ENCODE results near the gene TPST2. TPM values are rescaled to one million over a fixed set of nuclear protein-coding genes. Genes with fewer than 3 reads are reported as not detected.
A peak's percentile ranks its signal among the peaks of the same experiment; 100 is the strongest.

Gene TPST2
- total and polyA plus RNA-seq, 5 donors = 27.6 to 55.2 (median 33.8) TPM

DNA sequence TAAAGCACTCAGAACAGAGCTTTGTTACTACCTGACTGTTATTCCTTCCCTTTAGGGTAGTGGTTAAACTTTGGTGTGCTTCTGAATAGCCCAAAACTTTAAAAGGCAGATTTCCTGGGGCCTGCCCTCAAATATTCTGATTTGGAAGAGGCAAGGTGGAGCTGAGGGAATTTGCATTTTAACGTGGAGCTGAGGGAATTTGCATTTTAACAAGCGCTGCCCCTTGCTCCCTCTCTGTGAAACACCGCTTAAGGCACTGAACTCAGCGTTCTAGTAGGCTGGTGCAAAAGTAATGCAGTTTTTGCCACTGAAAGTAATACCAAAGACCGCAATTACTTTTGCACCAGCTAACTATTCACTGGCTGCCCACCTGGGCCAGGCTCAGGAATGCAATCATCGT is 35.0 kb downstream of the TPST2 start:
- no peaks in the 10 kb centered on the region for H3K27me3 ChIP-seq (ENCODE audit: control insufficient read depth, insufficient read depth)
- no peak overlapping the region for H3K4me3 ChIP-seq (ENCODE audit: low read length)
- H3K4me1 ChIP-seq (ENCODE audit: control insufficient read depth, insufficient read depth, low read length) = peaks cover 12% of the 10 kb centered on the region
- H3K27ac ChIP-seq (ENCODE audit: low read length) = no peak overlapping the region
- intact Hi-C loops (cut with DNase I) = no loop called here
- no peaks in the 10 kb centered on the region for H3K9me3 ChIP-seq (ENCODE audit: control insufficient read depth, low read length)
- 79% methylated on average over 6 of the region's 6 CpGs for WGBS
- ATAC-seq (no peak), DNase-seq (no peak)

DNA sequence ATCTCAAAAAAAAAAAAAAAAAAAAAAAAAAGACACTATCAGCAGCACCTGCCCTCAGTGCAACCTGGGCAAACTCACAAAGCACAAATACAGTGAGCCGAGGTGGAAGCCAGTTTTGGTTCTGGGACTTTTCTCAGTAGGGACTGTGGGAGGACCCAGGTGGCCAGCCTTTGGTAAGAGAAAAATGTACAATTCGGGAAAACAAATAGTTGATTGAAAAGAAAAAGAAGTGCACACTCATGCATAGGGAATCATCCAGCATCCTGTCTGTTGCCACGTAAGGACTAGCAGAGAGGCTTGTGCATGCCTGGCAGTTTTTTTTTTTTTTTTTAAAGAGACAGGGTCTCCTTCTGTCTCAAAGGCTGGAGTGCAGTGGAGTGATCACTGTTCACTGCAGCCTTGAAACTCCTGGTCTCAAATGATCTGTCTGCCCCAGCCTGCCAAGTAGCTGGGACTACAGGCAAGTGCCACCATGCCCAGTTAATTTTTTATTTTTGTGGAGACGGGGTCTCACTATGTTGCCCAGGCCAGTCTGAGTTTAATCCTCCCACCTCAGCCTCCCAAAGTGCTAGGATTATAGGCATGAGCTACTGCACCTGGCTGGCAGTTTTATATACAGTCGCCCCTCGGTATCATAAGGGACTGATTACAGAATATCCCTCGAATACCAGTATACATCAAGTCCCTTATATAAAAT is 36.7 kb downstream of the TPST2 start:
- intact Hi-C loops (cut with DNase I) = no loop called here
- no peak overlapping the region for H3K4me3 ChIP-seq (ENCODE audit: low read length)
- no peak overlapping the region for H3K27ac ChIP-seq (ENCODE audit: low read length)
- H3K4me1 ChIP-seq (ENCODE audit: control insufficient read depth, insufficient read depth, low read length) = peaks cover 12% of the 10 kb centered on the region
- H3K9me3 ChIP-seq (ENCODE audit: control insufficient read depth, low read length) = no peaks in the 10 kb centered on the region
- WGBS = 65% methylated on average over 7 of the region's 7 CpGs
- no peak for ATAC-seq
- no peak for DNase-seq
- no peaks in the 10 kb centered on the region for H3K27me3 ChIP-seq (ENCODE audit: control insufficient read depth, insufficient read depth)

DNA sequence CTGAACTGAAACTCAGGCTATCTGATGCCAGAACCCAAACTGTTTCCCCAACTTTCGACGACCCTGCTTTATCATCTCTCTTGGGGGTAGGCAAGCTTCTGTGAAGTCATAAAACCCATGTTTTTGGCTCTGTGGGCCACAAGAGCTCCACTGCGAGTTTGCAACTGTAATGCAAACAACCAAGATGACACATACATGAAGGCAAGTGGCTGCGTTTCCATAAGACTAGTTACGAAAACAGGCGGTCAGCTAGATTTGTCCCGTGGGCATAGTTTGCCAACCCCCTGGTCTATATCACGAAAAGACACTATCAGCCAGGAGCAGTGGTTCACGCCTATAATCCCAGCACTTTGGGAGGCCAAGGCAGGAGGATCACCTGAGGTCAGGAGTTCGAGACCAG is 37.5 kb downstream of the TPST2 start:
- no peak overlapping the region for H3K4me3 ChIP-seq (ENCODE audit: low read length)
- WGBS = 81% methylated on average over 10 of the region's 10 CpGs
- no peak for ATAC-seq
- no peaks in the 10 kb centered on the region for H3K27me3 ChIP-seq (ENCODE audit: control insufficient read depth, insufficient read depth)
- no peaks in the 10 kb centered on the region for H3K9me3 ChIP-seq (ENCODE audit: control insufficient read depth, low read length)
- no peak overlapping the region for H3K27ac ChIP-seq (ENCODE audit: low read length)
- peaks cover 10% of the 10 kb centered on the region for H3K4me1 ChIP-seq (ENCODE audit: control insufficient read depth, insufficient read depth, low read length)
- intact Hi-C loops (cut with DNase I) = no loop called here
- no peak for DNase-seq

DNA sequence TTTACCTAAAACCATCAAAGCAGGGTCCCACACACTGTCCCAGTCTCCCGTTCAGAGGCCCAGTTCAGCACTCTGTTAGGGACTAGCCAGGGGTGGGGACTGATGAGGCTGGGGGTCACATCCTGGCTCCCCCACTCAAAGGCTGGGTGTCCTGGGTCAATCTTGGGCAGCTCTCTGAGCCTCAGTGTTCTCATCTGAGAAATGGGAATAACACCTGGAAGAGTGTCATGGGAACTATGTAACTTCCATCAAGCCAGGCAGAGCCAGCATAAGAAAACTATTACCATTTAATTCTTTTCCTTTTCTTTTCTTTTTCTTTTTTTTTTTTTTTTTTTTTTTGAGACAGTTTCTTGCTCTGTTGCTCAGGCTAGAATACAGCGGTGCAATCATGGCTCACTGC is 38.4 kb downstream of the TPST2 start:
- no peak for DNase-seq
- H3K4me3 ChIP-seq (ENCODE audit: low read length) = no peak overlapping the region
- peaks cover 9% of the 10 kb centered on the region for H3K4me1 ChIP-seq (ENCODE audit: control insufficient read depth, insufficient read depth, low read length)
- intact Hi-C loops (cut with DNase I) = no loop called here
- no peaks in the 10 kb centered on the region for H3K9me3 ChIP-seq (ENCODE audit: control insufficient read depth, low read length)
- H3K27ac ChIP-seq (ENCODE audit: low read length) = no peak overlapping the region
- H3K27me3 ChIP-seq (ENCODE audit: control insufficient read depth, insufficient read depth) = no peaks in the 10 kb centered on the region
- WGBS = 97% methylated on average over 2 of the region's 2 CpGs
- no peak for ATAC-seq

DNA sequence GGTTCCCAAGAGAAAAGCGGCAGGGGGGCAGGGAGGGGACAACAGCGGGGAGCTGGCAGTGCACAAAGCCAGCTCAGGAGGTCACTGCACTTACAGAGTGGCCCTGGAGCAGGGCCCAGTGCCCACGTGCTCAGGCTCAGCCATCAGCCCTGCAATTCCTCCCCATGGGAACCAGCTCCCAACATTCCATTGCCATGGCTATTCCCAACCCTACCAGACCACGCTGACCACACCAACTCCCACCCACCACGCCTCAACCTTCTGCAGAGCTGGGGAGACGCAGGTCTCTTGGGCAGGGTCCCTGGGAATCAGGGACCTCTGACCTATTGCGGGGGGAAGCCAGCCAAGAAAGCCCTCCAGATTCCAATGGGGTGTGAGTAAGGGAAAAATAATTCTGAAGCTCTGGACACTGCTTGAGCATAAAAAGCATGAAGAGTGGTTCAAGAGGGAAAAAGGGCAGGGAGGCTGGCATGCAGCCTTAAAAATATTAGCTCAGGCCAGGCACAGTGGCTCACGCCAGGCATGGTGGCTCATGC is 39.4 kb downstream of the TPST2 start:
- ATAC-seq (peak; percentile 85 to 87), DNase-seq (peak; percentile 60 to 84 (median 83))
- H3K27me3 ChIP-seq (ENCODE audit: control insufficient read depth, insufficient read depth) = no peaks in the 10 kb centered on the region
- H3K27ac ChIP-seq (ENCODE audit: low read length) = peak overlapping the region; percentile 49
- no peaks in the 10 kb centered on the region for H3K9me3 ChIP-seq (ENCODE audit: control insufficient read depth, low read length)
- 39% methylated on average over 8 of the region's 8 CpGs for WGBS
- peaks cover 7% of the 10 kb centered on the region for H3K4me1 ChIP-seq (ENCODE audit: control insufficient read depth, insufficient read depth, low read length)
- H3K4me3 ChIP-seq (ENCODE audit: low read length) = no peak overlapping the region
- intact Hi-C loops (cut with DNase I) = no loop called here

DNA sequence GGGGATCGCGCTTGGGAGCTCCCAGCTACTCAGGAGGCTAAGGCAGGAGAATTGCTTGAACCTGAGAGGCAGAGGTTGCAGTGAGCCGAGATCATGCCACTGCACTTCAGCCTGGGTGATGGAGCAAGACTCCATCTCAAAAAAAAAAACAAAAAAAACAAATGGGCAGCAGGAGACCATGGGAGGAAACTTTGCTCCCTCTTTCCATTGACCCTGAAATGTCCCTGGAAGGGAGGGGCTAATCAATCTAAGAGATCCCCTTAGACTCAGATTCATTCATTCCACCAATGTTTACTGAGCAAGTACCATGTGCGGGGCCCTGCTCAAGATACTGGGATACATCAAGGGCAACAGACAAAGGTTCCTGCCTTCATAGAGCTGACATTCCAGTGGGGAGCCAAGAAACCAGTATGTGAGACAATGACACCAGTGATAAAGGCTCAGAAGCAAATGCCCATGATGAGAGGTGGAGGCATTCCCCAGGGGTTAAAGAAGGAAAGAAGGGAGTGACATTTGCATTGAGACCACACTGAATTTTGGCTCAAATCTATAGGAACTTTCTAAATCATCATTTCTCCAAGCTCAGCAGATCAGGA is 39.9 kb downstream of the TPST2 start:
- peak overlapping the region; percentile 69 for H3K27ac ChIP-seq (ENCODE audit: low read length)
- H3K9me3 ChIP-seq (ENCODE audit: control insufficient read depth, low read length) = no peaks in the 10 kb centered on the region
- no peak overlapping the region for H3K4me3 ChIP-seq (ENCODE audit: low read length)
- WGBS = 84% methylated on average over 4 of the region's 4 CpGs
- intact Hi-C loops (cut with DNase I) = no loop called here
- DNase-seq (no peak), ATAC-seq (peak; percentile 15 to 25)
- no peaks in the 10 kb centered on the region for H3K27me3 ChIP-seq (ENCODE audit: control insufficient read depth, insufficient read depth)
- H3K4me1 ChIP-seq (ENCODE audit: control insufficient read depth, insufficient read depth, low read length) = peaks cover 1% of the 10 kb centered on the region

DNA sequence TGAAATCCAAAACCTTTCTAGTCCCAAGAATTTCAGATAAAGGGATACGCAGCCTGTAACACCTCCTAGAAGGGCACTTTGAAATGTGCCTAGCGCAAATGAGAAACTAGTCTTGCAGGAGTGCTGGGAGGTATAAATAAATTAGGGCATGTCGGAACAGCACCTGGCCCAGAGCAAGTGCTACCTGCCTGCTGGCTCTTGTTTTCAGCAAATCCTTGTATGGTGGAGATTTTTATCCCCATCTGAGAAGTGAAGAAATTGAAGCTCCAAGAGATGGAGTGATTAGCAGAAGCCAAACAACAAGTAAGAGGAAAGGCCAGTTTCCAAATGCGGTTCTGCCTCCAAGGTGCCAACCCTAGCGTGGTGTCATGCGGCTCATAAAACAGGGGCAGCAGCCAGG is 40.9 kb downstream of the TPST2 start:
- WGBS = 70% methylated on average over 6 of the region's 6 CpGs
- intact Hi-C loops (cut with DNase I) = no loop called here
- ATAC-seq = no peak

DNA sequence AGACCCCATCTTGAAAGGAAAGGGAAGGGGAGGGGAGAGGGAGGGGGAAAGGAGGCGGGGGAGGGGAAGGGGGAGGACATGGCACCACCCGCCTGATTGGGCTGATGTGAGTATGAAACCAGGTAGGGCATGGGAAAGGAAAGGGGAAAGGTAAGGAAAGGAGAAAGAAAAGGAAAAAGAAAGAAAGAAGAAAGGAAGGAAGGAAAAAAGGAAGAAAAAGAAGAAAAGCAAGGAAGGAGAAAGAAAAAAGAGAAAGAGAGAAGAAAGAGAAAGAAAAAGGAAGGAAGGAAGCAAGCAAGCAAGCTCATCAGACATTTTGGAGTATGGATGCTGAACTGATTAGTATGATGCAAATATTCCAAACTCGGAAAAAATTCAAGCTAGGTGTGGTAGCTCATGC is 41.6 kb downstream of the TPST2 start:
- DNase-seq (no peak), ATAC-seq (no peak)
- intact Hi-C loops (cut with DNase I) = no loop called here
- Histone ChIP-seq H3K4me1 (ENCODE audit: control insufficient read depth, insufficient read depth, low read length) (peaks cover 4% of the 10 kb centered on the region), H3K27ac (ENCODE audit: low read length) (no peak overlapping the region), H3K9me3 (ENCODE audit: control insufficient read depth, low read length) (no peaks in the 10 kb centered on the region), H3K27me3 (ENCODE audit: control insufficient read depth, insufficient read depth) (no peaks in the 10 kb centered on the region), H3K4me3 (ENCODE audit: low read length) (no peak overlapping the region)
- WGBS = 93% methylated on average over 3 of the region's 3 CpGs

More for the DNA sequence above, 40.9 kb downstream of the TPST2 start:
- Histone ChIP-seq H3K4me3 (ENCODE audit: low read length) (no peak overlapping the region), H3K27me3 (ENCODE audit: control insufficient read depth, insufficient read depth) (no peaks in the 10 kb centered on the region), H3K4me1 (ENCODE audit: control insufficient read depth, insufficient read depth, low read length) (peaks cover 4% of the 10 kb centered on the region), H3K9me3 (ENCODE audit: control insufficient read depth, low read length) (no peaks in the 10 kb centered on the region), H3K27ac (ENCODE audit: low read length) (peak overlapping the region; percentile 35)
- no peak for DNase-seq

DNA sequence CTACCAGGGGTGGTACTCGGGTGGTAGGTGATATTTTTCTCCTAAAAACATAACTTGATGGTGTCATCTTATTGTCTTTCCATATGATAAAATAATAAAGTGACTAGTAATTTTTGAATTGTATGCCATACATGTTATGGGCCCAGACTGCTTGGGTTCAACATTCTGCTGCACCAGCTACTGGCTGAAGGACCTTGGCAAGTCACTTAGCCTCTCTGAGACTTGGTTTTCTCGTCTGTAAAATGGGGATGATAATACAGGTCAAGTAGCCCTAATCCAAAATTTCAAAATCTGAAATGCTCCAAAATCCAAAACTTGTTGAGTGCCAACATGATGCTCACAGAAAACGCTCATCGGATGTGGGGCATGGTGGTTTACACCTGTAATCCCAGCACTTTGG is 42.1 kb downstream of the TPST2 start:
- Histone ChIP-seq H3K4me3 (ENCODE audit: low read length) (no peak overlapping the region), H3K9me3 (ENCODE audit: control insufficient read depth, low read length) (no peaks in the 10 kb centered on the region), H3K27ac (ENCODE audit: low read length) (no peak overlapping the region), H3K4me1 (ENCODE audit: control insufficient read depth, insufficient read depth, low read length) (peaks cover 4% of the 10 kb centered on the region), H3K27me3 (ENCODE audit: control insufficient read depth, insufficient read depth) (no peaks in the 10 kb centered on the region)
- DNase-seq (no peak), ATAC-seq (no peak)
- 96% methylated on average over 4 of the region's 4 CpGs for WGBS
- intact Hi-C loops (cut with DNase I) = no loop called here

DNA sequence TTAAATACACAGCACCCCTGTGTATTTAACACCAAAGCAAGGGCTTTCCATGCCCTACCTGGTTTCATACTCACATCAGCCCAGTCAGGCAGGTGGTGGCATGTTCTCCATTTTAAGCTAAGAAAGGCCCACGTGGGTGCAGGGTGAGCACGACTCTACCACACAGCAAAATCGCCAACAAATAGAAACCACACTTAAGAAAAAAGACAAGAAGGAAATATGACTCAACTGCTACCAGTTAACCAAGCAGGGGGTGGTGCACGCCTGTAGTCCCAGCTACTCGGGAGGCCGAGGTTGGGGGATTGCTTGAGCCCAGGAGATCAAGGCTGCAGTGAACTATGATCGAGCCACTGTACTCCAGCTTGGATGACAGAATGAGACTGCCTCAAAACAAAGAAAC is 42.5 kb downstream of the TPST2 start:
- no peak for ATAC-seq
- no peak for DNase-seq
- no peaks in the 10 kb centered on the region for H3K27me3 ChIP-seq (ENCODE audit: control insufficient read depth, insufficient read depth)
- H3K27ac ChIP-seq (ENCODE audit: low read length) = peak overlapping the region; percentile 10
- H3K4me3 ChIP-seq (ENCODE audit: low read length) = no peak overlapping the region
- intact Hi-C loops (cut with DNase I) = no loop called here
- WGBS = 87% methylated on average over 7 of the region's 7 CpGs
- H3K4me1 ChIP-seq (ENCODE audit: control insufficient read depth, insufficient read depth, low read length) = peaks cover 4% of the 10 kb centered on the region
- no peaks in the 10 kb centered on the region for H3K9me3 ChIP-seq (ENCODE audit: control insufficient read depth, low read length)

DNA sequence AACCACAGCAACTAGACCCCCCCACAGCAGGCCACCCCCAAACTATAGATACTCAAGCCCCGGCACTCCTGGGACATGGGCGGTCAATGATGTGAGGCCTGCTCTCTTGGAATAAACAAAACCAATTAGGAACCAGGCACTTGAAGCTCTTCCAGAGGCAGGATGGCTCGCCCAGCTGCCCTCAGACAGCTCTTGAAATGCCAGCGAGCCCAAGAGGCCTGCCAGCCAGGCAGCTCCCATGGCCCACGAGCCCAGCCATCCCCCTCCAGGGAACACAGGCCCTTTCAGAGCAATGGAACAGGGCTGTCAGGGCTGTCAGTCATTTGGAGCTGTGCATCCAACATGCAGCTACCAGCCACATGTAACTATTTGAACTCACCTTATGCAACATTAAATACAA is 43.6 kb downstream of the TPST2 start:
- DNase-seq (peak in 2 of 3 donors; percentile 77 to 79), ATAC-seq (peak in 1 of 2 donors; percentile 69)
- Histone ChIP-seq H3K4me1 (ENCODE audit: control insufficient read depth, insufficient read depth, low read length) (peaks cover 4% of the 10 kb centered on the region), H3K4me3 (ENCODE audit: low read length) (no peak overlapping the region), H3K9me3 (ENCODE audit: control insufficient read depth, low read length) (no peaks in the 10 kb centered on the region), H3K27me3 (ENCODE audit: control insufficient read depth, insufficient read depth) (no peaks in the 10 kb centered on the region), H3K27ac (ENCODE audit: low read length) (peak overlapping the region; percentile 11)
- 70% methylated on average over 5 of the region's 5 CpGs for WGBS
- intact Hi-C loops (cut with DNase I) = no loop called here

All from right cardiac atrium (tissue), 5 donors.